H9 (cell line): ENCODE results near the gene ATAD1. TPM values are rescaled to one million over a fixed set of nuclear protein-coding genes. Genes with fewer than 3 reads are reported as not detected.

Experiments
- DNase-seq: peaks from one replicate; pipeline ENCODE4 v3.0.0-alpha.2; 2017
- H2AFZ ChIP-seq: one replicate; pipeline ENCODE4 v1.6.1; 2013; ENCODE audit warnings: mild to moderate bottlenecking, low read length, control low read depth, moderate library complexity
- H2AK5ac ChIP-seq: 2 replicates; pipeline ENCODE4 v1.6.1; 2013; ENCODE audit warnings: low read length, control low read depth, mixed read lengths; ENCODE audit not compliant: insufficient read length
- H2BK120ac ChIP-seq: one replicate; pipeline ENCODE4 v1.6.1; 2013; ENCODE audit warnings: low read depth, mild to moderate bottlenecking, low read length, control low read depth, inconsistent platforms; ENCODE audit not compliant: poor library complexity, severe bottlenecking
- H2BK12ac ChIP-seq: 2 replicates; pipeline ENCODE4 v1.6.1; 2013; ENCODE audit warnings: low read length, control low read depth, mixed read lengths, low read depth; ENCODE audit not compliant: insufficient read length
- H2BK15ac ChIP-seq: 2 replicates; pipeline ENCODE4 v1.6.1; 2013; ENCODE audit warnings: low read depth, low read length, control low read depth
- H2BK20ac ChIP-seq: one replicate; pipeline ENCODE4 v1.6.1; 2013; ENCODE audit warnings: low read depth, mild to moderate bottlenecking, low read length, control low read depth, inconsistent platforms; ENCODE audit not compliant: poor library complexity, severe bottlenecking
- H2BK5ac ChIP-seq: 2 replicates; pipeline ENCODE4 v1.6.1; 2013; ENCODE audit warnings: low read length, control low read depth, mixed read lengths; ENCODE audit not compliant: insufficient read length
- H3K14ac ChIP-seq: 2 replicates; pipeline ENCODE4 v1.6.1; 2013; ENCODE audit warnings: low read length, control low read depth; ENCODE audit not compliant: insufficient read depth
- H3K18ac ChIP-seq: 2 replicates; pipeline ENCODE4 v1.6.1; 2013; ENCODE audit warnings: low read depth, mild to moderate bottlenecking, mixed read lengths, low read length, control low read depth; ENCODE audit not compliant: insufficient read length
- H3K23ac ChIP-seq: 2 replicates; pipeline ENCODE4 v1.6.1; 2013; ENCODE audit warnings: low read length, control low read depth, mixed read lengths, low read depth; ENCODE audit not compliant: insufficient read length
- H3K23me2 ChIP-seq: 2 replicates; pipeline ENCODE4 v1.6.1; 2013; ENCODE audit warnings: low read depth, mild to moderate bottlenecking, mixed read lengths, low read length, control low read depth; ENCODE audit not compliant: insufficient read length, poor library complexity, severe bottlenecking
- H3K27ac ChIP-seq: 2 replicates; pipeline ENCODE4 v1.5.1; 2013; ENCODE audit warnings: low read length, control low read depth, mixed read lengths, low read depth; ENCODE audit not compliant: insufficient read length
- H3K27me3 ChIP-seq: 2 replicates; pipeline ENCODE4 v1.6.1; 2013; ENCODE audit warnings: low read length, control low read depth, inconsistent platforms; ENCODE audit not compliant: insufficient read depth
- H3K4ac ChIP-seq: 2 replicates; pipeline ENCODE4 v1.6.1; 2013; ENCODE audit warnings: low read depth, mild to moderate bottlenecking, control low read depth, inconsistent platforms, low read length, moderate library complexity
- H3K4me1 ChIP-seq: 2 replicates; pipeline ENCODE4 v1.6.1; 2013; ENCODE audit warnings: low read length, control low read depth, inconsistent platforms; ENCODE audit not compliant: insufficient read depth
- H3K4me2 ChIP-seq: 2 replicates; pipeline ENCODE4 v1.6.1; 2013; ENCODE audit warnings: low read length, control low read depth, mixed read lengths; ENCODE audit not compliant: insufficient read length, insufficient read depth
- H3K56ac ChIP-seq: 2 replicates; pipeline ENCODE4 v1.6.1; 2013; ENCODE audit warnings: low read depth, mild to moderate bottlenecking, mixed read lengths, low read length, control low read depth; ENCODE audit not compliant: insufficient read length
- H3K79me1 ChIP-seq: 2 replicates; pipeline ENCODE4 v1.6.1; 2013; ENCODE audit warnings: low read depth, mild to moderate bottlenecking, moderate library complexity, low read length, control low read depth, inconsistent platforms; ENCODE audit not compliant: insufficient read depth, poor library complexity, severe bottlenecking
- H3K79me2 ChIP-seq: 2 replicates; pipeline ENCODE4 v1.6.1; 2013; ENCODE audit warnings: low read length, control low read depth, inconsistent platforms; ENCODE audit not compliant: insufficient read depth
- H3K9ac ChIP-seq: 2 replicates; pipeline ENCODE4 v1.6.1; 2013; ENCODE audit warnings: low read length, control low read depth, mixed read lengths; ENCODE audit not compliant: insufficient read length; ENCODE audit errors: extremely low read depth
- H3K9me3 ChIP-seq: one replicate; pipeline ENCODE4 v1.6.1; 2013; ENCODE audit warnings: low read depth, low read length, inconsistent platforms; ENCODE audit not compliant: control insufficient read depth
- H3T11ph ChIP-seq: one replicate; pipeline ENCODE4 v1.6.1; 2013; ENCODE audit warnings: mild to moderate bottlenecking, low read length, control low read depth, inconsistent platforms
- H4K20me1 ChIP-seq: one replicate; pipeline ENCODE4 v1.6.1; 2013; ENCODE audit not compliant: control insufficient read depth, insufficient read length, insufficient read depth
- H4K5ac ChIP-seq: 2 replicates; pipeline ENCODE4 v1.6.1; 2013; ENCODE audit warnings: low read depth, mild to moderate bottlenecking, mixed read lengths, low read length, control low read depth; ENCODE audit not compliant: insufficient read length
- H4K8ac ChIP-seq: replicated peaks from 2 replicates; pipeline ENCODE4 v1.6.1; 2013; ENCODE audit warnings: low read length, control low read depth, mixed read lengths, low read depth; ENCODE audit not compliant: insufficient read length
- H4K91ac ChIP-seq: 2 replicates; pipeline ENCODE4 v1.6.1; 2013; ENCODE audit warnings: low read depth, mild to moderate bottlenecking, moderate library complexity, mixed read lengths, low read length, control low read depth; ENCODE audit not compliant: insufficient read length
- H3K27ac Mint-ChIP-seq, 3 experiments: 2 replicates in 2 of 3; 3 replicates in 1 of 3; pipeline ENCODE4 v1.8.0; 2020 to 2021; ENCODE audit warnings: mixed read lengths in 3 of 3, mild to moderate bottlenecking in 1 of 3, moderate library complexity in 1 of 3
- H3K27me3 Mint-ChIP-seq: 2 replicates; pipeline ENCODE4 v1.8.0; 2021; ENCODE audit warnings: low read depth, mild to moderate bottlenecking, moderate library complexity, mixed read lengths
- H3K36me3 Mint-ChIP-seq, 3 experiments: 2 replicates in 2 of 3; 3 replicates in 1 of 3; pipeline ENCODE4 v1.8.0; 2020 to 2021; ENCODE audit warnings: low read depth in 3 of 3, mixed read lengths in 3 of 3; ENCODE audit not compliant: insufficient read depth in 1 of 3
- H3K4me1 Mint-ChIP-seq, 2 experiments: 2 replicates each; pipeline ENCODE4 v1.8.0; 2020; ENCODE audit warnings: mixed read lengths in 2 of 2
- H3K4me3 Mint-ChIP-seq, 2 experiments: 2 replicates in 1 of 2; 3 replicates in 1 of 2; pipeline ENCODE4 v1.8.0; 2020 to 2021; ENCODE audit warnings: mild to moderate bottlenecking in 2 of 2, mixed read lengths in 2 of 2, moderate library complexity in 1 of 2
- H3K9me3 Mint-ChIP-seq, 2 experiments: 2 replicates in 1 of 2; 3 replicates in 1 of 2; pipeline ENCODE4 v1.8.0; 2020; ENCODE audit warnings: mild to moderate bottlenecking in 2 of 2, mixed read lengths in 2 of 2, moderate library complexity in 1 of 2
- WGBS: extraction: QIAGEN DNeasy Blood & Tissue Kit; methylation state at CpG from one replicate; pipeline ENCODE4 v1.1.7; 2013; ENCODE audit warnings: missing lambda C conversion rate, low lambda C conversion rate, mixed read lengths; ENCODE audit not compliant: insufficient read length; ENCODE audit errors: extremely low coverage; 5-methylcytosine and 5-hydroxymethylcytosine counted together
- total RNA-seq: library from RNA; stranded (reverse); gene quantifications from 2 replicates; pipeline ENCODE4 v1.2.1, GENCODE V29; 2021
- TF ChIP-seq, protein P1 (sequence below): fragments of 200-600 bp; sonication (generic); conservative IDR thresholded peaks from 3 replicates; pipeline ENCODE4 v1.8.0; 2021; ENCODE audit warnings: antibody characterized with exemption, mild to moderate bottlenecking

The ATAD1 gene
- total RNA-seq, 1 experiment from 2014 or later: 38.7 TPM

- no peak overlapping the region for H4K5ac ChIP-seq
- no peak overlapping the region for H3T11ph ChIP-seq
- no peaks in the 10 kb centered on the region for H3K79me1 ChIP-seq
- no peak overlapping the region for H4K8ac ChIP-seq
- no peak overlapping the region for H3K18ac ChIP-seq
- no peak overlapping the region for H3K4ac ChIP-seq
- no peak overlapping the region for H2BK5ac ChIP-seq
- no peak overlapping the region for H3K23ac ChIP-seq
- no CpG with 5 or more reads among the region's 2 CpGs for WGBS
- Mint-ChIP-seq H3K36me3 (no peaks in the 10 kb centered on the region; a peak in 1 of 7 replicates), H3K4me1 (peaks cover 3 to 6% of the 10 kb centered on the region in 2 experiments; a peak in 3 of 4 replicates), H3K4me3 (no peak overlapping the region; a peak in 1 of 5 replicates), H3K9me3 (no peaks in the 10 kb centered on the region), H3K27ac (no peak overlapping the region), H3K27me3 (no peaks in the 10 kb centered on the region; the same call in 1 of the 2 replicates)
- TF ChIP-seq, protein P1, sequence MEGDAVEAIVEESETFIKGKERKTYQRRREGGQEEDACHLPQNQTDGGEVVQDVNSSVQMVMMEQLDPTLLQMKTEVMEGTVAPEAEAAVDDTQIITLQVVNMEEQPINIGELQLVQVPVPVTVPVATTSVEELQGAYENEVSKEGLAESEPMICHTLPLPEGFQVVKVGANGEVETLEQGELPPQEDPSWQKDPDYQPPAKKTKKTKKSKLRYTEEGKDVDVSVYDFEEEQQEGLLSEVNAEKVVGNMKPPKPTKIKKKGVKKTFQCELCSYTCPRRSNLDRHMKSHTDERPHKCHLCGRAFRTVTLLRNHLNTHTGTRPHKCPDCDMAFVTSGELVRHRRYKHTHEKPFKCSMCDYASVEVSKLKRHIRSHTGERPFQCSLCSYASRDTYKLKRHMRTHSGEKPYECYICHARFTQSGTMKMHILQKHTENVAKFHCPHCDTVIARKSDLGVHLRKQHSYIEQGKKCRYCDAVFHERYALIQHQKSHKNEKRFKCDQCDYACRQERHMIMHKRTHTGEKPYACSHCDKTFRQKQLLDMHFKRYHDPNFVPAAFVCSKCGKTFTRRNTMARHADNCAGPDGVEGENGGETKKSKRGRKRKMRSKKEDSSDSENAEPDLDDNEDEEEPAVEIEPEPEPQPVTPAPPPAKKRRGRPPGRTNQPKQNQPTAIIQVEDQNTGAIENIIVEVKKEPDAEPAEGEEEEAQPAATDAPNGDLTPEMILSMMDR: no peak
- no peak overlapping the region for H2BK120ac ChIP-seq
- H2BK15ac ChIP-seq: no peak overlapping the region
- no peaks in the 10 kb centered on the region for H3K9me3 ChIP-seq
- H3K27me3 ChIP-seq: no peaks in the 10 kb centered on the region
- no peak overlapping the region for H2BK12ac ChIP-seq
- no peak overlapping the region for H3K27ac ChIP-seq
- H3K79me2 ChIP-seq: no peaks in the 10 kb centered on the region
- no peak overlapping the region for H2AK5ac ChIP-seq
- no peak overlapping the region for H3K56ac ChIP-seq
- no peak overlapping the region for H3K4me2 ChIP-seq
- no peaks in the 10 kb centered on the region for H3K4me1 ChIP-seq
- no peaks in the 10 kb centered on the region for H3K23me2 ChIP-seq
- no peak for DNase-seq
- H3K14ac ChIP-seq: no peak overlapping the region
- no peak overlapping the region for H2AFZ ChIP-seq
- no peak overlapping the region for H3K9ac ChIP-seq
- H4K91ac ChIP-seq: no peak overlapping the region
- no peak overlapping the region for H2BK20ac ChIP-seq
- no peaks in the 10 kb centered on the region for H4K20me1 ChIP-seq
These were observed 20.6 kb upstream of the ATAD1 start for GRCh38 chr10:87838650-87839049.
